Tibial nerve (tissue), 4 donors: ENCODE results near the gene FOXL2NB.

Experiments used
- EP300 ChIP-seq, 2 donors: sonication (generic); formaldehyde crosslinking; IDR thresholded peaks; one replicate each; pipeline ENCODE4 v1.6.1; 2017; ENCODE audit warnings: antibody characterized with exemption in 2 of 2, mild to moderate bottlenecking in 1 of 2
- POLR2A ChIP-seq, 2 donors: fragments of 450-650 bp; IDR thresholded peaks; one replicate each; pipeline ENCODE4 v1.6.1; 2017; ENCODE audit warnings: antibody characterized with exemption in 2 of 2, mild to moderate bottlenecking in 2 of 2, moderate library complexity in 2 of 2
- TF ChIP-seq, protein P1 (sequence below), 5 experiments: fragments of 200-600 bp in 3 of 5; fragments of 450-650 bp in 2 of 5; sonication (generic) in 3 of 5; IDR thresholded peaks; one replicate each; pipeline ENCODE4 v1.5.1; 2016 to 2019; ENCODE audit warnings: antibody characterized with exemption in 5 of 5, mild to moderate bottlenecking in 3 of 5, moderate library complexity in 2 of 5

DNA sequence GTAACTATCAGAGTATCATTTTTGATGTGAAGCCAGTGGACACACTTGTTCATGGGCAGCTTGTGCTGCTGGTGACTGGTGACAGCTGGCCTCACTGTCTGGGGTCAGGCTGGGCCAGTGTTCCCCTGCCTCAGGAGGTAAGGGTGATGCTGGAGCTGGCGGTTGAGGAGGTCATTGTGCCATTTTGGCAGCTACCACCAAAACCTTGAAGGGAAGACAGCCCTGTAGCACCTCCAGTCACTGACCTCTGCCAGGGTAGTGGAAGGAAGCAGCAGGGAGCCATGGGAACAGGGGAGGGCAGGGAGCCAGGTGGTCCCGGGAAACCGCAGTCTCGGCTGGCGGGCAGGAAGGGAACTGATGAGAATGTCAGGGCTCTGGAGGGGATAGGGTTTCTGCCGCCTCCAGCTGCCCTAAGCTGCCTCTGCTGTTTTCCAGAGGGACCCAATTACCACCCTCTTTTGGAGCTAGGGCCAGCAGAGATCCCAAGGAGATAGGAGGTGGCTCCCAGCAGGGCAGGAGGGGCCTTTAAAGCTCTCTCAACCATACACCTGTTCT lies 24.8 kb downstream of the FOXL2NB start:
- TF ChIP-seq, protein P1, sequence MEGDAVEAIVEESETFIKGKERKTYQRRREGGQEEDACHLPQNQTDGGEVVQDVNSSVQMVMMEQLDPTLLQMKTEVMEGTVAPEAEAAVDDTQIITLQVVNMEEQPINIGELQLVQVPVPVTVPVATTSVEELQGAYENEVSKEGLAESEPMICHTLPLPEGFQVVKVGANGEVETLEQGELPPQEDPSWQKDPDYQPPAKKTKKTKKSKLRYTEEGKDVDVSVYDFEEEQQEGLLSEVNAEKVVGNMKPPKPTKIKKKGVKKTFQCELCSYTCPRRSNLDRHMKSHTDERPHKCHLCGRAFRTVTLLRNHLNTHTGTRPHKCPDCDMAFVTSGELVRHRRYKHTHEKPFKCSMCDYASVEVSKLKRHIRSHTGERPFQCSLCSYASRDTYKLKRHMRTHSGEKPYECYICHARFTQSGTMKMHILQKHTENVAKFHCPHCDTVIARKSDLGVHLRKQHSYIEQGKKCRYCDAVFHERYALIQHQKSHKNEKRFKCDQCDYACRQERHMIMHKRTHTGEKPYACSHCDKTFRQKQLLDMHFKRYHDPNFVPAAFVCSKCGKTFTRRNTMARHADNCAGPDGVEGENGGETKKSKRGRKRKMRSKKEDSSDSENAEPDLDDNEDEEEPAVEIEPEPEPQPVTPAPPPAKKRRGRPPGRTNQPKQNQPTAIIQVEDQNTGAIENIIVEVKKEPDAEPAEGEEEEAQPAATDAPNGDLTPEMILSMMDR (IDR thresholded peaks at IDR 0.05) = no peak
- no peak for TF ChIP-seq POLR2A (IDR thresholded peaks at IDR 0.05)
- no peak for TF ChIP-seq EP300 (IDR thresholded peaks at IDR 0.05)
